ENCODE results near the gene DYNC2LI1. TPM values are rescaled to one million over a fixed set of nuclear protein-coding genes. Genes with fewer than 3 reads are reported as not detected.

The DYNC2LI1 gene
- total and polyA plus RNA-seq, 2 of the 8 experiments (the other 6 are each of a cell fraction or from before 2014, with no cell fraction given) = 3.9 to 7.6 TPM

GRCh38 chr2:43819491-43820163 is 45.8 kb downstream of the DYNC2LI1 start (continued):
- TF ChIP-seq HDAC6 (IDR thresholded peaks at IDR 0.05; ENCODE audit: low read depth, low read length) (no peak), SUZ12 (IDR thresholded peaks at IDR 0.05; ENCODE audit: low read length) (no peak), MAX (IDR thresholded peaks at IDR 0.05) (no peak), TCF12 (IDR thresholded peaks at IDR 0.05; ENCODE audit: low read depth, low read length) (no peak), CHD1 (IDR thresholded peaks at IDR 0.05; ENCODE audit: low read depth, low read length) (no peak), ATF2 (IDR thresholded peaks at IDR 0.05; ENCODE audit: low read length) (no peak)
